AG04449 (cell line): ENCODE data around the gene NOP16.

Experiments used
- CTCF ChIA-PET: fragments of 350-600 bp; formaldehyde crosslinking; extraction: SDS; loops from one replicate; lab custom pipeline; 2021; ENCODE audit warnings: antibody characterized with exemption; lab: Yijun Ruan, JAX
- POLR2A ChIA-PET: fragments of 400-600, 350-600 bp; formaldehyde crosslinking; extraction: SDS; loops from one replicate; lab custom pipeline; 2020; ENCODE audit warnings: antibody characterized with exemption, inconsistent platforms; lab: Yijun Ruan, JAX
- DNase-seq: peaks from one replicate; pipeline ENCODE4 v3.0.0-alpha.2; 2010; ENCODE audit warnings: low read depth, low spot score
- H3K4me3 ChIP-seq: 2 replicates; pipeline ENCODE4 v1.5.1; 2011; ENCODE audit warnings: low read depth, mild to moderate bottlenecking, control low read depth, low read length
- TF ChIP-seq, protein P1 (sequence below): IDR thresholded peaks from one replicate; pipeline ENCODE4 v1.5.1; 2011; ENCODE audit warnings: mild to moderate bottlenecking, moderate library complexity, low read length, control low read depth, inconsistent platforms; ENCODE audit not compliant: insufficient read depth; ENCODE audit errors: missing control alignments

Gene NOP16

DNA sequence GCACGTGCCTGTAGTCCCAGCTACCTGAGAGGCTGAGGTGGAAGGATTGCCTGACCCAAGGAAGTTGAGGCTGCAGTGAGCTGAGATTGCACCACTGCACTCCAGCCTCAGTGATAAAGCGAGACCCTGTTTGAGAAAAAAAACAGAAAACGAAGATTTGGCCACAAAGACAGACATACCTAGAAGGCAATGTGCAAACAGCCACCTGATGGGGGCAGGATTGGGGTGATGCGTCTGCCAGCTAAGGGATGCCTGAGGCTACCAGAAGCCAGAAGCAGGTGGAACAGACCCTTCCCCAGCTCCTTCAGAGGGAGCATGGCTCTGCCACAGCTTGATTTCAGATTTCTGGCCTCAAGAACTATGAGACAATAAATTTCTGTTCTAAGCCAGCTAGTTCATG is 3.1 kb upstream of the NOP16 start:
- CTCF ChIA-PET: interaction anchor here (1.0 to 1.4 kb wide), 3 partner anchors 12 to 269 kb away, joined by 3 to 4 read pairs (median 3); no protein-coding TSS in a partner anchor

GRCh38 chr5:176389135-176390123 is 1.0 kb upstream of the NOP16 start:
- DNase-seq: no peak
- TF ChIP-seq, protein P1, sequence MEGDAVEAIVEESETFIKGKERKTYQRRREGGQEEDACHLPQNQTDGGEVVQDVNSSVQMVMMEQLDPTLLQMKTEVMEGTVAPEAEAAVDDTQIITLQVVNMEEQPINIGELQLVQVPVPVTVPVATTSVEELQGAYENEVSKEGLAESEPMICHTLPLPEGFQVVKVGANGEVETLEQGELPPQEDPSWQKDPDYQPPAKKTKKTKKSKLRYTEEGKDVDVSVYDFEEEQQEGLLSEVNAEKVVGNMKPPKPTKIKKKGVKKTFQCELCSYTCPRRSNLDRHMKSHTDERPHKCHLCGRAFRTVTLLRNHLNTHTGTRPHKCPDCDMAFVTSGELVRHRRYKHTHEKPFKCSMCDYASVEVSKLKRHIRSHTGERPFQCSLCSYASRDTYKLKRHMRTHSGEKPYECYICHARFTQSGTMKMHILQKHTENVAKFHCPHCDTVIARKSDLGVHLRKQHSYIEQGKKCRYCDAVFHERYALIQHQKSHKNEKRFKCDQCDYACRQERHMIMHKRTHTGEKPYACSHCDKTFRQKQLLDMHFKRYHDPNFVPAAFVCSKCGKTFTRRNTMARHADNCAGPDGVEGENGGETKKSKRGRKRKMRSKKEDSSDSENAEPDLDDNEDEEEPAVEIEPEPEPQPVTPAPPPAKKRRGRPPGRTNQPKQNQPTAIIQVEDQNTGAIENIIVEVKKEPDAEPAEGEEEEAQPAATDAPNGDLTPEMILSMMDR: no peak
- ChIA-PET CTCF (interaction anchor here (0.7 to 2.2 kb wide), 2 partner anchors 27 to 58 kb away, joined by 5 to 7 read pairs; partner anchors contain the start of gene CLTB), POLR2A (interaction anchor here (0.8 kb wide), 1 partner anchor 11 kb away, joined by 4 read pairs; no protein-coding TSS in a partner anchor)
- H3K4me3 ChIP-seq: peak overlapping the region; percentile 95

More for the DNA sequence above, 3.1 kb upstream of the NOP16 start:
- POLR2A ChIA-PET: no interaction called here
- H3K4me3 ChIP-seq: no peak overlapping the region
- TF ChIP-seq, protein P1: no peak
- DNase-seq: no peak

GRCh38 chr5:176388003-176388443 is 375 bp downstream of the NOP16 start:
- DNase-seq: no peak

GRCh38 chr5:176387384-176387925 is 943 bp downstream of the NOP16 start:
- peak overlapping the region; percentile 95 for H3K4me3 ChIP-seq
- POLR2A ChIA-PET: no interaction called here
- TF ChIP-seq, protein P1: no peak
- CTCF ChIA-PET: interaction anchor here (1.1 to 2.2 kb wide), 2 partner anchors 19 to 29 kb away, joined by 4 to 7 read pairs; partner anchors contain the start of gene CLTB
- DNase-seq: no peak

More at GRCh38 chr5:176388003-176388443, 375 bp downstream of the NOP16 start:
- ChIA-PET POLR2A (interaction anchor here (0.6 to 1.0 kb wide), 3 partner anchors 19 to 150 kb away, joined by 3 to 4 read pairs (median 4); partner anchors contain the start of gene RNF44), CTCF (interaction anchor here (1.1 to 2.2 kb wide), 2 partner anchors 20 to 28 kb away, joined by 4 to 7 read pairs; partner anchors contain the start of gene CLTB)
- TF ChIP-seq, protein P1: no peak
- peak overlapping the region; percentile 95 for H3K4me3 ChIP-seq

DNA sequence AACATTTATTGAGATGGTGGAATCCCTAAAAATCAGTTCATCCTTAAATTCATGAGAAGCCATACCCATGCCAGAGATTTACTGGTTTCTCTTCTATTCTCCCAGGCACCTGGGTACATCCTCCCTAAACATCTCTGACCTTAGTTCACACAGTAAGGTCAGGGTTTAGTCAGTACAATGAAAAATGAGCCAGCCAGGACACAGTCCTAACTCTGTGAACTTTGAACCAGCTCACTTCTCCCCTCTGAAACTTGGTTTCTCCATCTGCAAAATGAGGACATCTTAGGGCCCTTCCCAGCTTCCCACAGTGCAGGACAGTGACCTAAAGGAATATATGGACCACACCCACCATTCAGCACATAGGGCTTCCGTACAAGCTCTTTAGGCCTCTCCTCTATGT is 1.9 kb downstream of the NOP16 start:
- DNase-seq: no peak
- CTCF ChIA-PET: no interaction called here
- H3K4me3 ChIP-seq: no peak overlapping the region
- POLR2A ChIA-PET: no interaction called here
- TF ChIP-seq, protein P1: no peak
